HepG2 (cell line): ENCODE measurements around the gene S1PR2. TPM values are rescaled to one million over a fixed set of nuclear protein-coding genes. Genes with fewer than 3 reads are reported as not detected.

Experiments used
- DMAP1 ChIP-seq: IDR thresholded peaks from 2 replicates; pipeline ENCODE4 v1.6.1; 2016
- DPF2 ChIP-seq: sonication (generic); formaldehyde crosslinking; IDR thresholded peaks from 2 replicates; pipeline ENCODE4 v1.4.0; 2020; ENCODE audit warnings: mild to moderate bottlenecking, low read depth, missing genetic modification reagents, borderline replicate concordance
- HOXA7 ChIP-seq: sonication (generic); formaldehyde crosslinking; IDR thresholded peaks from 2 replicates; pipeline ENCODE4 v1.8.1; 2022; ENCODE audit warnings: mild to moderate bottlenecking, missing genetic modification reagents, moderate library complexity
- ISL2 ChIP-seq: sonication (generic); formaldehyde crosslinking; IDR thresholded peaks from 2 replicates; pipeline ENCODE4 v1.5.0; 2020; ENCODE audit warnings: missing genetic modification reagents
- JDP2 ChIP-seq: sonication (generic); formaldehyde crosslinking; IDR thresholded peaks from 2 replicates; pipeline ENCODE4 v1.8.1; 2022; ENCODE audit warnings: missing genetic modification reagents, borderline replicate concordance
- MIER3 ChIP-seq: IDR thresholded peaks from 2 replicates; pipeline ENCODE4 v1.6.1; 2016; ENCODE audit warnings: missing compliant biosample characterization, borderline replicate concordance
- PRPF4 ChIP-seq: fragments of 200-400 bp; formaldehyde crosslinking; IDR thresholded peaks from 2 replicates; pipeline ENCODE4 v1.6.1; 2016; ENCODE audit warnings: low read length, low read depth; ENCODE audit not compliant: poor library complexity, severe bottlenecking
- SMAD9 ChIP-seq: sonication (generic); formaldehyde crosslinking; IDR thresholded peaks from 2 replicates; pipeline ENCODE4 v1.5.1; 2020; ENCODE audit warnings: mild to moderate bottlenecking, missing genetic modification reagents
- SNAPC5 ChIP-seq: sonication (generic); formaldehyde crosslinking; IDR thresholded peaks from 2 replicates; pipeline ENCODE4 v1.8.1; 2023; ENCODE audit warnings: mild to moderate bottlenecking, missing genetic modification reagents, borderline replicate concordance
- ZC3H13 ChIP-seq: sonication (generic); formaldehyde crosslinking; IDR thresholded peaks from 2 replicates; pipeline ENCODE4 v1.8.1; 2023; ENCODE audit warnings: mild to moderate bottlenecking, missing genetic modification reagents, moderate library complexity
- ZFP36L1 ChIP-seq: sonication (generic); formaldehyde crosslinking; IDR thresholded peaks from 2 replicates; pipeline ENCODE4 v1.8.0; 2022; ENCODE audit warnings: mild to moderate bottlenecking, missing genetic modification reagents, moderate library complexity
- ZFP37 ChIP-seq: sonication (generic); formaldehyde crosslinking; IDR thresholded peaks from 2 replicates; pipeline ENCODE4 v1.4.0; 2020; ENCODE audit warnings: missing genetic modification reagents, borderline replicate concordance
- ZFP62 ChIP-seq: sonication (generic); formaldehyde crosslinking; IDR thresholded peaks from 2 replicates; pipeline ENCODE4 v1.4.0; 2020; ENCODE audit warnings: missing genetic modification reagents
- ZNF34 ChIP-seq: sonication (generic); formaldehyde crosslinking; IDR thresholded peaks from 2 replicates; pipeline ENCODE4 v1.4.0; 2020; ENCODE audit warnings: mild to moderate bottlenecking, missing genetic modification reagents, borderline replicate concordance
- ZNF619 ChIP-seq: sonication (generic); formaldehyde crosslinking; IDR thresholded peaks from 2 replicates; pipeline ENCODE4 v1.4.0; 2020; ENCODE audit warnings: mild to moderate bottlenecking, missing genetic modification reagents
- ZNF670 ChIP-seq: sonication (generic); formaldehyde crosslinking; IDR thresholded peaks from 2 replicates; pipeline ENCODE4 v1.8.0; 2022; ENCODE audit warnings: mild to moderate bottlenecking, missing genetic modification reagents, borderline replicate concordance
- ZNF746 ChIP-seq: sonication (generic); formaldehyde crosslinking; IDR thresholded peaks from 2 replicates; pipeline ENCODE4 v1.8.0; 2022; ENCODE audit warnings: mild to moderate bottlenecking, missing genetic modification reagents
- ZSCAN21 ChIP-seq: sonication (generic); formaldehyde crosslinking; IDR thresholded peaks from 2 replicates; pipeline ENCODE4 v1.8.0; 2022; ENCODE audit warnings: mild to moderate bottlenecking, missing genetic modification reagents, moderate library complexity, borderline replicate concordance
- polyA plus RNA-seq, 8 experiments: library from polyadenylated mRNA; depleted of rRNA in 3 of 8; stranded (reverse) in 7 of 8; unstranded in 1 of 8; fragments of >200 nt; fragmentation: Illumina TruSeq in 4 of 8; extraction: Trizol in 4 of 8; gene quantifications; 2 replicates each; pipeline versions ENCODE4 v1.2.1 to v1.2.3, GENCODE V29; 2011 to 2016; ENCODE audit warnings: low read depth in 4 of 8, missing spikeins in 1 of 8, mixed read lengths in 1 of 8; ENCODE audit not compliant: insufficient read depth in 1 of 8
- total RNA-seq, 5 experiments: library from RNA; depleted of rRNA; stranded (reverse); fragments of >200 nt; fragmentation: Illumina TruSeq; extraction: Trizol; gene quantifications; 2 replicates each; pipeline ENCODE4 v1.2.3, GENCODE V29; 2016; ENCODE audit warnings: low read depth in 1 of 5
- TF ChIP-seq, protein P1 (sequence below): sonication (generic); formaldehyde crosslinking; IDR thresholded peaks from 2 replicates; pipeline ENCODE4 v1.4.0; 2020; ENCODE audit warnings: mild to moderate bottlenecking, missing genetic modification reagents
- TF ChIP-seq, protein P2 (sequence below): sonication (generic); formaldehyde crosslinking; conservative IDR thresholded peaks from 2 replicates; pipeline ENCODE4 v1.4.0; 2020; ENCODE audit warnings: missing genetic modification reagents
- TF ChIP-seq, protein P3 (sequence below): sonication (generic); formaldehyde crosslinking; IDR thresholded peaks from 2 replicates; pipeline ENCODE4 v1.5.1; 2020; ENCODE audit warnings: mild to moderate bottlenecking, missing genetic modification reagents
- TF ChIP-seq, protein P4 (sequence below): sonication (generic); formaldehyde crosslinking; IDR thresholded peaks from 2 replicates; pipeline ENCODE4 v1.4.0; 2020; ENCODE audit warnings: mild to moderate bottlenecking, missing genetic modification reagents

Gene S1PR2
- total and polyA plus RNA-seq, 2 of the 13 experiments (the other 11 are each of a cell fraction or from before 2014, with no cell fraction given) = 0.91 to 1.3 TPM

GRCh38 chr19:10270616-10271394 lies 39.7 kb upstream of the S1PR2 start, which contains the start of gene ICAM1 (continued):
- TF ChIP-seq, protein P1, sequence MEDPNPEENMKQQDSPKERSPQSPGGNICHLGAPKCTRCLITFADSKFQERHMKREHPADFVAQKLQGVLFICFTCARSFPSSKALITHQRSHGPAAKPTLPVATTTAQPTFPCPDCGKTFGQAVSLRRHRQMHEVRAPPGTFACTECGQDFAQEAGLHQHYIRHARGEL (CRISPR knock-in tag) = no peak
- TF ChIP-seq ZC3H13 (CRISPR knock-in tag) = no peak
- peak; percentile 89 for TF ChIP-seq DMAP1 (CRISPR knock-in tag)
- TF ChIP-seq, protein P2, sequence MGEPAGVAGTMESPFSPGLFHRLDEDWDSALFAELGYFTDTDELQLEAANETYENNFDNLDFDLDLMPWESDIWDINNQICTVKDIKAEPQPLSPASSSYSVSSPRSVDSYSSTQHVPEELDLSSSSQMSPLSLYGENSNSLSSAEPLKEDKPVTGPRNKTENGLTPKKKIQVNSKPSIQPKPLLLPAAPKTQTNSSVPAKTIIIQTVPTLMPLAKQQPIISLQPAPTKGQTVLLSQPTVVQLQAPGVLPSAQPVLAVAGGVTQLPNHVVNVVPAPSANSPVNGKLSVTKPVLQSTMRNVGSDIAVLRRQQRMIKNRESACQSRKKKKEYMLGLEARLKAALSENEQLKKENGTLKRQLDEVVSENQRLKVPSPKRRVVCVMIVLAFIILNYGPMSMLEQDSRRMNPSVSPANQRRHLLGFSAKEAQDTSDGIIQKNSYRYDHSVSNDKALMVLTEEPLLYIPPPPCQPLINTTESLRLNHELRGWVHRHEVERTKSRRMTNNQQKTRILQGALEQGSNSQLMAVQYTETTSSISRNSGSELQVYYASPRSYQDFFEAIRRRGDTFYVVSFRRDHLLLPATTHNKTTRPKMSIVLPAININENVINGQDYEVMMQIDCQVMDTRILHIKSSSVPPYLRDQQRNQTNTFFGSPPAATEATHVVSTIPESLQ (CRISPR knock-in tag) = no peak
- TF ChIP-seq ZNF670 (CRISPR knock-in tag) = peak; percentile 75; the same call in 1 of the 2 replicates
- no peak for TF ChIP-seq ZNF34
- TF ChIP-seq SNAPC5 (CRISPR knock-in tag) = peak; percentile 54; the same call in 1 of the 2 replicates
- TF ChIP-seq ZNF746 (CRISPR knock-in tag) = peak; percentile 86
- TF ChIP-seq ZNF619 = no peak
- no peak for TF ChIP-seq ZFP62 (CRISPR knock-in tag)
- TF ChIP-seq, protein P3, sequence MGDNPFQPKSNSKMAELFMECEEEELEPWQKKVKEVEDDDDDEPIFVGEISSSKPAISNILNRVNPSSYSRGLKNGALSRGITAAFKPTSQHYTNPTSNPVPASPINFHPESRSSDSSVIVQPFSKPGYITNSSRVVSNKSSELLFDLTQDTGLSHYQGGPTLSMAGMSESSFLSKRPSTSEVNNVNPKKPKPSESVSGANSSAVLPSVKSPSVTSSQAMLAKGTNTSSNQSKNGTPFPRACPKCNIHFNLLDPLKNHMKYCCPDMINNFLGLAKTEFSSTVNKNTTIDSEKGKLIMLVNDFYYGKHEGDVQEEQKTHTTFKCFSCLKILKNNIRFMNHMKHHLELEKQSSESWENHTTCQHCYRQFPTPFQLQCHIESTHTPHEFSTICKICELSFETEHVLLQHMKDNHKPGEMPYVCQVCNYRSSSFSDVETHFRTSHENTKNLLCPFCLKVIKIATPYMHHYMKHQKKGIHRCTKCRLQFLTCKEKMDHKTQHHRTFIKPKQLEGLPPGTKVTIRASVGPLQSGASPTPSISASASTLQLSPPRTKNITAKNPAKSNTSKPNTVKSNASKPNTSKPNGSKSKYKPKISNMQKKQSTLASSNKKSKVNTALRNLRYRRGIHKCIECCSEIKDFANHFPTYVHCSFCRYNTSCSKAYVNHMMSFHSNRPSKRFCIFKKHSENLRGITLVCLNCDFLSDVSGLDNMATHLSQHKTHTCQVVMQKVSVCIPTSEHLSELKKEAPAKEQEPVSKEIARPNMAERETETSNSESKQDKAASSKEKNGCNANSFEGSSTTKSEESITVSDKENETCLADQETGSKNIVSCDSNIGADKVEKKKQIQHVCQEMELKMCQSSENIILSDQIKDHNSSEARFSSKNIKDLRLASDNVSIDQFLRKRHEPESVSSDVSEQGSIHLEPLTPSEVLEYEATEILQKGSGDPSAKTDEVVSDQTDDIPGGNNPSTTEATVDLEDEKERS (CRISPR knock-in tag) = peak; percentile 90
- TF ChIP-seq ZFP37 (CRISPR knock-in tag) = peak; percentile 83
- TF ChIP-seq ISL2 (CRISPR knock-in tag) = peak; percentile 70
- no peak for TF ChIP-seq SMAD9 (CRISPR knock-in tag)
- no peak for TF ChIP-seq HOXA7 (CRISPR knock-in tag)
- peak; percentile 86; the same call in 1 of the 2 replicates for TF ChIP-seq ZFP36L1 (CRISPR knock-in tag)
- TF ChIP-seq, protein P4, sequence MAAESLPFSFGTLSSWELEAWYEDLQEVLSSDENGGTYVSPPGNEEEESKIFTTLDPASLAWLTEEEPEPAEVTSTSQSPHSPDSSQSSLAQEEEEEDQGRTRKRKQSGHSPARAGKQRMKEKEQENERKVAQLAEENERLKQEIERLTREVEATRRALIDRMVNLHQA (CRISPR knock-in tag) = peak; percentile 87; the same call in 1 of the 2 replicates
- no peak for TF ChIP-seq PRPF4
- peak; percentile 83; the same call in 1 of the 2 replicates for TF ChIP-seq MIER3 (CRISPR knock-in tag)
- peak; percentile 91 for TF ChIP-seq ZSCAN21 (CRISPR knock-in tag)
- no peak; the same call in 1 of the 2 replicates for TF ChIP-seq JDP2 (CRISPR knock-in tag)
- TF ChIP-seq DPF2 (CRISPR knock-in tag) = no peak
